ENCODE data around the gene RSPO3.

DNA sequence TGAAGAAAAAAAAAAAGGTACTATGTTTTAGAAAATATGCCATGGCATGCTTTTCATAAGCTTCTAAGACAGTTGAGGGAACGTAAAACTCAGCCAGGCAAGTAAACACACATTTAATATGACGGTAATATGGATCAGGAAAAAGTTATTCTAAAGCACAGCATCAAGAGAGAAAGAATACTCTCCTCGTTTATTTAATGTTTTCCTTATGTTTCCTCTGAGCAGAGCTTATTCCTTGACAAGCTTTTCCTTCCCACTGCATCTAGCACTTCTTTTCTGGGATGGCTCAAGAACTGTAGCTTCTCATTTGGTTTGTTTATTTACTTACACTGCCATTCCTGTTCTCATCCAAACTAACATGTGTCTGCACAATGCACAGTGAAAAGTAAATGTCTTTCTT is 2.7 kb upstream of the RSPO3 start:
- no peak for TF ChIP-seq CTCF (conservative IDR thresholded peaks at IDR 0.05 in 1 of 2, IDR thresholded peaks at IDR 0.05 in 1 of 2; ENCODE audit: low read depth in 1 of 2, low read length in 2 of 2)
- TF ChIP-seq EZH2 (IDR thresholded peaks at IDR 0.05; ENCODE audit: low read length, missing control alignments) = no peak
